OCI-LY7 (cell line): ENCODE results near the gene ABCA13.

Experiments used
- EZH2phosphoT487 ChIP-seq: fragments of 200-600 bp; sonication (generic); IDR thresholded peaks from 2 replicates; pipeline ENCODE4 v1.6.1; 2018; ENCODE audit warnings: low read depth, borderline replicate concordance, mild to moderate bottlenecking, mixed run types, antibody characterized with exemption, low read length, moderate library complexity, mixed read lengths
- TF ChIP-seq, protein P1 (sequence below): fragments of 200-600 bp; sonication (generic); conservative IDR thresholded peaks from 2 replicates; pipeline ENCODE4 v1.5.1; 2014; ENCODE audit warnings: mild to moderate bottlenecking, antibody characterized with exemption, low read length, moderate library complexity, mixed read lengths

DNA sequence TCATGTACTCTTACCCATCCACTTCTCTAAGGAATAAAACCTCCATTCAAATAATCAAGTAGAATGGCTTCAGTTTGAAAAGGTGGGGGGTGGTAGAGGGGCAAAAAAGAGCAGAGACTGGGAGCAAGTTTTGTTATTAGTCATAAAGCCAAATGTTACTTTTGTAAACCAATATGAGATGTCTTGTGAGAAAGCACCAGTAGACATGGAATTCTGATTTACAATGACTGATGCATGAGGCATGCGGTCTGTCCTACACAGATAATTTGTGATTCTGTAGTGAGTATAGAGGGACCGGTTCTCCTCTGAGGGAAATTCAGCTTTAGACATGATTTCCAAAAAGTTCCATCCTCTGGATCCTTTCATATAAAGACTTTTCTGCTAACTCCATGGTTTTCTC is 12.9 kb upstream of the ABCA13 start:
- TF ChIP-seq, protein P1, sequence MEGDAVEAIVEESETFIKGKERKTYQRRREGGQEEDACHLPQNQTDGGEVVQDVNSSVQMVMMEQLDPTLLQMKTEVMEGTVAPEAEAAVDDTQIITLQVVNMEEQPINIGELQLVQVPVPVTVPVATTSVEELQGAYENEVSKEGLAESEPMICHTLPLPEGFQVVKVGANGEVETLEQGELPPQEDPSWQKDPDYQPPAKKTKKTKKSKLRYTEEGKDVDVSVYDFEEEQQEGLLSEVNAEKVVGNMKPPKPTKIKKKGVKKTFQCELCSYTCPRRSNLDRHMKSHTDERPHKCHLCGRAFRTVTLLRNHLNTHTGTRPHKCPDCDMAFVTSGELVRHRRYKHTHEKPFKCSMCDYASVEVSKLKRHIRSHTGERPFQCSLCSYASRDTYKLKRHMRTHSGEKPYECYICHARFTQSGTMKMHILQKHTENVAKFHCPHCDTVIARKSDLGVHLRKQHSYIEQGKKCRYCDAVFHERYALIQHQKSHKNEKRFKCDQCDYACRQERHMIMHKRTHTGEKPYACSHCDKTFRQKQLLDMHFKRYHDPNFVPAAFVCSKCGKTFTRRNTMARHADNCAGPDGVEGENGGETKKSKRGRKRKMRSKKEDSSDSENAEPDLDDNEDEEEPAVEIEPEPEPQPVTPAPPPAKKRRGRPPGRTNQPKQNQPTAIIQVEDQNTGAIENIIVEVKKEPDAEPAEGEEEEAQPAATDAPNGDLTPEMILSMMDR = no peak
- TF ChIP-seq EZH2phosphoT487 = no peak
